Brain microvascular endothelial cell (primary cell): ENCODE measurements around the gene PKDREJ.
A peak's percentile ranks its signal among the peaks of the same experiment; 100 is the strongest.

Experiments
- DNase-seq: peaks from one replicate; pipeline ENCODE4 v3.0.0-alpha.2; 2020
- H3K27ac ChIP-seq: fragments of 250-450 bp; sonication (Bioruptor Pico); 2 replicates; pipeline ENCODE4 v1.5.1; 2020; ENCODE audit warnings: mild to moderate bottlenecking, moderate library complexity
- H3K27me3 ChIP-seq: fragments of 250-450 bp; sonication (Bioruptor Pico); replicated peaks from 2 replicates; pipeline ENCODE4 v1.5.1; 2020; ENCODE audit warnings: mild to moderate bottlenecking
- H3K36me3 ChIP-seq: fragments of 250-450 bp; sonication (Bioruptor Pico); replicated peaks from 2 replicates; pipeline ENCODE4 v1.5.1; 2020; ENCODE audit warnings: mild to moderate bottlenecking
- H3K4me3 ChIP-seq: 2 replicates; pipeline ENCODE4 v1.5.1; 2011; ENCODE audit warnings: low read depth, mild to moderate bottlenecking, control low read depth, low read length, moderate library complexity
- in situ Hi-C: cut with HindIII; loops from 2 replicates; pipeline ENCODE4 v1.10.0; 2017; ENCODE audit warnings: low sequenced_read_pairs, low pct_ligation_motif_present
- TF ChIP-seq, protein P1 (sequence below): IDR thresholded peaks from 2 replicates; pipeline ENCODE4 v1.5.1; 2011; ENCODE audit warnings: low read depth, mild to moderate bottlenecking, moderate library complexity, low read length, control low read depth, inconsistent platforms; ENCODE audit errors: missing control alignments

PKDREJ gene

DNA sequence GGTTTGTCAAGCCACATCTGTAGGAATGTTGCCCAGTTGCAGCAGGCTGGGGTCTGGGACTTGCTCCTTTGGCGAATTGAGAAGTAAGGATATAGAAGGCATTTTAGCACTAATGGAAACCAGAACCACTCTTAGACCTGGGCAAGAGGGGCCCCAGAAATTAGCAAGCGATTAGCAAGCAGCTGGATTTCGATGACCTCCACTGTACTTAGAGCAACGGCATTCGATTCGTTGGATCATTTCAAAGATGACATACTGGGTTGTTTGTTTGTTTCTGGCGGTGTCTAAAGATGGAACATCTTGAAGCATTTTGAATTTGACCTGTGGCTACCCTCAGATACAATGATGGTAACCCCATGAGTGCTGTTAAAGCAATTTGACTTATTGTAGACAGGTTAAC, 11.9 kb downstream of the PKDREJ start:
- H3K4me3 ChIP-seq = peak overlapping the region; percentile 82
- no peaks in the 10 kb centered on the region for H3K36me3 ChIP-seq
- no peak overlapping the region for H3K27ac ChIP-seq
- DNase-seq = no peak
- H3K27me3 ChIP-seq = no peaks in the 10 kb centered on the region
- TF ChIP-seq, protein P1, sequence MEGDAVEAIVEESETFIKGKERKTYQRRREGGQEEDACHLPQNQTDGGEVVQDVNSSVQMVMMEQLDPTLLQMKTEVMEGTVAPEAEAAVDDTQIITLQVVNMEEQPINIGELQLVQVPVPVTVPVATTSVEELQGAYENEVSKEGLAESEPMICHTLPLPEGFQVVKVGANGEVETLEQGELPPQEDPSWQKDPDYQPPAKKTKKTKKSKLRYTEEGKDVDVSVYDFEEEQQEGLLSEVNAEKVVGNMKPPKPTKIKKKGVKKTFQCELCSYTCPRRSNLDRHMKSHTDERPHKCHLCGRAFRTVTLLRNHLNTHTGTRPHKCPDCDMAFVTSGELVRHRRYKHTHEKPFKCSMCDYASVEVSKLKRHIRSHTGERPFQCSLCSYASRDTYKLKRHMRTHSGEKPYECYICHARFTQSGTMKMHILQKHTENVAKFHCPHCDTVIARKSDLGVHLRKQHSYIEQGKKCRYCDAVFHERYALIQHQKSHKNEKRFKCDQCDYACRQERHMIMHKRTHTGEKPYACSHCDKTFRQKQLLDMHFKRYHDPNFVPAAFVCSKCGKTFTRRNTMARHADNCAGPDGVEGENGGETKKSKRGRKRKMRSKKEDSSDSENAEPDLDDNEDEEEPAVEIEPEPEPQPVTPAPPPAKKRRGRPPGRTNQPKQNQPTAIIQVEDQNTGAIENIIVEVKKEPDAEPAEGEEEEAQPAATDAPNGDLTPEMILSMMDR = no peak
- in situ Hi-C loops = no loop called here

DNA sequence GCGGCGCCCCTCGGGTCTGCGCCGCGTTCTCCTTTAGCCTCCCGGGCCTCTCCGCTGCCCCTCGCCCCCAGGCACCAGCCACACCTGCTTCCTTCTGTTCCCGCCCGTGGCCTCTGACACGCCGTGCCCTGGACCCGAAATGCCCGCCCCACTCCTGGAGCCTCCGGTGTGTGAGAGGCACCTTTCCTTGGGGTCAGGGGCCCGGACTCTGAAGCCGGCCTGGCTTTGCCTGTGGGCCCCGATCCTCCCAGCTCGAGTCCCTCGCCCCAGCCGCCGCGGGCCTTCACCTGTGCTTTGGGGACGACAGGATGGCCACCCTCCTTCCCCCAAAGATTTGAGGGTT, 12.4 kb downstream of the PKDREJ start:
- H3K36me3 ChIP-seq = no peaks in the 10 kb centered on the region
- no peak overlapping the region for H3K27ac ChIP-seq
- in situ Hi-C loops = no loop called here
- TF ChIP-seq, protein P1 = no peak
- H3K4me3 ChIP-seq = peak overlapping the region; percentile 82
- H3K27me3 ChIP-seq = no peaks in the 10 kb centered on the region
- DNase-seq = no peak

DNA sequence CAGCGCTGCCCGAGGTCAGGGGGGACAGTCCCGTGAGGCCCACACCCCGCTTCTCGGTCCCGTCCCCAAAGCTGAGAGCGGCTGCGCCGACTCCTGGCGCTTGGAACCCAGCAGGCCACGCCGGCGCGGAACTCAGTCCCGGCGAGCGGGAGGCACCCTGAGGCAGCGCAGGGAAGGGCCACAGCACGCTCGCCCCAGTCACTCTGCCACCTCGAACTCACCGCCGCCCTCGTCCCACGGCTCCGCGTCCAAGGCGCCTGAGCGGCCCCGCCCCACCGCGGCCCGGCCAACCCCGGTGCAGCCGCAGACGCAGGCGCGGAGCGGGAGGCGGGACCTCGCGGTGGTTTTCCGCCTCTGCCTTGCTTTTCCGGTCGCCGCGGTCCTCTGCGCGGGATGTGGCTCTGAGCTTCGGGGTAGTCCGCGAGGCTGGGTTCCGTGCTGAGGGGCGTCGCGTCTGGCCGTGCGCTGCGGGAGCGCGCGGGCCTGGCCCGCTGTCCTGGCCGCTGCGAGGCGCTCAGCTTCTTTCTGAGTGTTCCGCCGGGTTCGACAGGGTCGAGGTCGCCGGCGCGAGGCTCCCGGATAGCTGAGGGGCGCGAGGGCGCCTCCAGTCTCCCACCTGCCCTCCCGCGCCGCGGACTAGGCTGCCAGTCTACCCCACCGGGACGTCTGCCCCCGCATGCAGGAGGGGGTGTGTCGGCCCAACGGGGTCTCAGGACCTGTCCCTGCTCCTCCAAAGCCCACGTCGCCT, 12.9 kb downstream of the PKDREJ start, which contains the start of gene CDPF1:
Gene CDPF1, minus strand, starts transcription at position 259 of the 748 bp plus-strand sequence. CDS start 2,009 bp downstream, outside the sequence.
- peak within 1 kb of the TSS; percentile 43 for H3K27ac ChIP-seq
- no peaks in the 10 kb centered on the region for H3K36me3 ChIP-seq
- peak; percentile 65 for DNase-seq
- H3K27me3 ChIP-seq = no peaks in the 10 kb centered on the region
- TF ChIP-seq, protein P1 = no peak
- peak within 1 kb of the TSS; percentile 82 for H3K4me3 ChIP-seq
- in situ Hi-C loops = no loop called here

DNA sequence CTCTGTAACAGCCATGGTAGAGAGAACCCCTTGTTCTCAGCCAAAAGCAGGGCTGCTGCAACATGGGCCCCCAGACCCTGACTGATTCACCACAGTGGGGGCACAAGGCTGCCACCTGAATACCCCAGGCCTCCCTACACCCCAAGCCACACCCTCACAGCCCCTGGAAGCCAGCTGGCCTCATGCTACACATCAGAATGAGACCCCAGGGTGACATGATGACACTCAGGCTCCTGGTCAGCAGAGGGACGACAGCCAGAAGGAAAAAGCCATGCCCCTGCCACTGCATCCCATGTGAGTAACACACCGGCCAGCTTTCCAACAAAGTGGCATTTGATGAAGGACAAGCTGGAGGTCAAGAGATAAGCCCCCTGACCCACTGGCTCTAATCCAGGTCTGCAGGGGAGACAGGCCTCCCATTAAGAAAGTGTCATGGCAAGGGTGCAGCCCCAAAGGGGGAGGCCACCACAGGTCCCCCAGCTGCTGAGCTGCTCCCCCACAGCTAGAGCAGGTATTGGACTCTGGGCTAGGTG, 15.6 kb downstream of the PKDREJ start:
- in situ Hi-C loops = no loop called here
- Histone ChIP-seq H3K4me3 (no peak overlapping the region), H3K27ac (no peak overlapping the region), H3K36me3 (no peaks in the 10 kb centered on the region), H3K27me3 (no peaks in the 10 kb centered on the region)
- TF ChIP-seq, protein P1 = no peak
- no peak for DNase-seq

DNA sequence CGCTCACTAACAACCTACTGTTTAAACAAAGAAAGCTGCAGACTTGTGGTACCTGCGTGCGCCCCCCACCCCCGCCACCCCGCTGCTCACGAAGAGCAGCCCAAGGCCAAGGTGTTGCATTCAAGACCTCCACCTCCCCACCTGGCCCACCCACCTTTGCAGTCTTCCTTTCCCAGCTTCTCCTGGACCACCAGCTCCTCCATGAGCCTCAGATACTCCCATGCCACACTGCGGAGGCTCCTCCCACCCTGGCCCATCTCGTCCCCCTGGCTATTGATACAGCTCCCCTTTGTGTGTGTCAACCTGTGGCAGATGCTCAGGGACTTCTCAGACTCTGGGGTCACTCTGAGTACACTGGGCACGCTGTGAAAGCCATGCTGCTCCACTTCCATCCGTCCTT, 17.0 kb downstream of the PKDREJ start:
- Histone ChIP-seq H3K27ac (no peak overlapping the region), H3K4me3 (no peak overlapping the region), H3K36me3 (no peaks in the 10 kb centered on the region), H3K27me3 (no peaks in the 10 kb centered on the region)
- in situ Hi-C loops = no loop called here
- TF ChIP-seq, protein P1 = no peak
- DNase-seq = no peak

DNA sequence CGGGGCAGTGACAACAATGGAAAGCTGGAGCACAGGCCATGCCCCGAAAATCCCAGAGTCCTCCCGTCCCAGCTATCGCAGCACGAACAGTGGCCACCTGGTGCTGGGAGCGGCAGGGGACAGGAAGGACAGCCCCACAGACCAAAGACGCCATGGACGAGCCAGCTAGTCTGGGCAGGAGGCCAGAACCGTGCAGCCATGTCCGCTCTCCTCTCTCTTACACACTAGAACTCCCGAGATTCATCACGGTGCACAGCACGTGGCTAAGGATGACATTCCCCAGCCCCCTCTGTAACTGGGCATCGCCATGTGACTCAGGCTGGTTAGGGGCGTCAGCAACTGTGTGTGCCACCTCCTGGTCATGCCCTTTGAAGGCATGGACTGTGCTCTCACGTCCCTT, 17.6 kb downstream of the PKDREJ start:
- no peak overlapping the region for H3K4me3 ChIP-seq
- H3K27me3 ChIP-seq = no peaks in the 10 kb centered on the region
- TF ChIP-seq, protein P1 = no peak
- no peaks in the 10 kb centered on the region for H3K36me3 ChIP-seq
- no peak overlapping the region for H3K27ac ChIP-seq
- no peak for DNase-seq
- in situ Hi-C loops = no loop called here
